SU-DHL-6 (cell line): Measurements from ENCODE around the gene COL6A2.

Experiments used
- CTCF ChIP-seq: fragments of 200-600 bp; sonication (generic); IDR thresholded peaks from one replicate; pipeline ENCODE4 v1.5.1; 2017; ENCODE audit warnings: antibody characterized with exemption, mild to moderate bottlenecking, low read length, moderate library complexity; ENCODE audit not compliant: insufficient read depth, poor library complexity, severe bottlenecking
- EZH2phosphoT487 ChIP-seq: fragments of 200-600 bp; sonication (generic), shearing (Covaris generic); conservative IDR thresholded peaks from 2 replicates; pipeline ENCODE4 v1.6.1; 2018; ENCODE audit warnings: mild to moderate bottlenecking, antibody characterized with exemption, low read length, moderate library complexity, mixed read lengths

- TF ChIP-seq CTCF: no peak
- TF ChIP-seq EZH2phosphoT487: no peak
Observed at GRCh38 chr21:46050668-46051378, 47.1 kb upstream of the COL6A2 start.
